H9 (cell line): ENCODE results near the gene TMC6. TPM values are rescaled to one million over a fixed set of nuclear protein-coding genes. Genes with fewer than 3 reads are reported as not detected.

ENCODE experiments used
- DNase-seq: peaks from one replicate; pipeline ENCODE4 v3.0.0-alpha.2; 2017
- H2AFZ ChIP-seq: one replicate; pipeline ENCODE4 v1.6.1; 2013; ENCODE audit warnings: mild to moderate bottlenecking, low read length, control low read depth, moderate library complexity
- H2AK5ac ChIP-seq: 2 replicates; pipeline ENCODE4 v1.6.1; 2013; ENCODE audit warnings: low read length, control low read depth, mixed read lengths; ENCODE audit not compliant: insufficient read length
- H2BK120ac ChIP-seq: one replicate; pipeline ENCODE4 v1.6.1; 2013; ENCODE audit warnings: low read depth, mild to moderate bottlenecking, low read length, control low read depth, inconsistent platforms; ENCODE audit not compliant: poor library complexity, severe bottlenecking
- H2BK12ac ChIP-seq: 2 replicates; pipeline ENCODE4 v1.6.1; 2013; ENCODE audit warnings: low read length, control low read depth, mixed read lengths, low read depth; ENCODE audit not compliant: insufficient read length
- H2BK15ac ChIP-seq: 2 replicates; pipeline ENCODE4 v1.6.1; 2013; ENCODE audit warnings: low read depth, low read length, control low read depth
- H2BK20ac ChIP-seq: one replicate; pipeline ENCODE4 v1.6.1; 2013; ENCODE audit warnings: low read depth, mild to moderate bottlenecking, low read length, control low read depth, inconsistent platforms; ENCODE audit not compliant: poor library complexity, severe bottlenecking
- H2BK5ac ChIP-seq: 2 replicates; pipeline ENCODE4 v1.6.1; 2013; ENCODE audit warnings: low read length, control low read depth, mixed read lengths; ENCODE audit not compliant: insufficient read length
- H3K14ac ChIP-seq: 2 replicates; pipeline ENCODE4 v1.6.1; 2013; ENCODE audit warnings: low read length, control low read depth; ENCODE audit not compliant: insufficient read depth
- H3K18ac ChIP-seq: 2 replicates; pipeline ENCODE4 v1.6.1; 2013; ENCODE audit warnings: low read depth, mild to moderate bottlenecking, mixed read lengths, low read length, control low read depth; ENCODE audit not compliant: insufficient read length
- H3K23ac ChIP-seq: 2 replicates; pipeline ENCODE4 v1.6.1; 2013; ENCODE audit warnings: low read length, control low read depth, mixed read lengths, low read depth; ENCODE audit not compliant: insufficient read length
- H3K23me2 ChIP-seq: 2 replicates; pipeline ENCODE4 v1.6.1; 2013; ENCODE audit warnings: low read depth, mild to moderate bottlenecking, mixed read lengths, low read length, control low read depth; ENCODE audit not compliant: insufficient read length, poor library complexity, severe bottlenecking
- H3K27ac ChIP-seq: 2 replicates; pipeline ENCODE4 v1.5.1; 2013; ENCODE audit warnings: low read length, control low read depth, mixed read lengths, low read depth; ENCODE audit not compliant: insufficient read length
- H3K27me3 ChIP-seq: 2 replicates; pipeline ENCODE4 v1.6.1; 2013; ENCODE audit warnings: low read length, control low read depth, inconsistent platforms; ENCODE audit not compliant: insufficient read depth
- H3K4ac ChIP-seq: 2 replicates; pipeline ENCODE4 v1.6.1; 2013; ENCODE audit warnings: low read depth, mild to moderate bottlenecking, control low read depth, inconsistent platforms, low read length, moderate library complexity
- H3K4me1 ChIP-seq: 2 replicates; pipeline ENCODE4 v1.6.1; 2013; ENCODE audit warnings: low read length, control low read depth, inconsistent platforms; ENCODE audit not compliant: insufficient read depth
- H3K4me2 ChIP-seq: 2 replicates; pipeline ENCODE4 v1.6.1; 2013; ENCODE audit warnings: low read length, control low read depth, mixed read lengths; ENCODE audit not compliant: insufficient read length, insufficient read depth
- H3K56ac ChIP-seq: 2 replicates; pipeline ENCODE4 v1.6.1; 2013; ENCODE audit warnings: low read depth, mild to moderate bottlenecking, mixed read lengths, low read length, control low read depth; ENCODE audit not compliant: insufficient read length
- H3K79me1 ChIP-seq: 2 replicates; pipeline ENCODE4 v1.6.1; 2013; ENCODE audit warnings: low read depth, mild to moderate bottlenecking, moderate library complexity, low read length, control low read depth, inconsistent platforms; ENCODE audit not compliant: insufficient read depth, poor library complexity, severe bottlenecking
- H3K79me2 ChIP-seq: 2 replicates; pipeline ENCODE4 v1.6.1; 2013; ENCODE audit warnings: low read length, control low read depth, inconsistent platforms; ENCODE audit not compliant: insufficient read depth
- H3K9ac ChIP-seq: 2 replicates; pipeline ENCODE4 v1.6.1; 2013; ENCODE audit warnings: low read length, control low read depth, mixed read lengths; ENCODE audit not compliant: insufficient read length; ENCODE audit errors: extremely low read depth
- H3K9me3 ChIP-seq: one replicate; pipeline ENCODE4 v1.6.1; 2013; ENCODE audit warnings: low read depth, low read length, inconsistent platforms; ENCODE audit not compliant: control insufficient read depth
- H3T11ph ChIP-seq: one replicate; pipeline ENCODE4 v1.6.1; 2013; ENCODE audit warnings: mild to moderate bottlenecking, low read length, control low read depth, inconsistent platforms
- H4K20me1 ChIP-seq: one replicate; pipeline ENCODE4 v1.6.1; 2013; ENCODE audit not compliant: control insufficient read depth, insufficient read length, insufficient read depth
- H4K5ac ChIP-seq: 2 replicates; pipeline ENCODE4 v1.6.1; 2013; ENCODE audit warnings: low read depth, mild to moderate bottlenecking, mixed read lengths, low read length, control low read depth; ENCODE audit not compliant: insufficient read length
- H4K8ac ChIP-seq: replicated peaks from 2 replicates; pipeline ENCODE4 v1.6.1; 2013; ENCODE audit warnings: low read length, control low read depth, mixed read lengths, low read depth; ENCODE audit not compliant: insufficient read length
- H4K91ac ChIP-seq: 2 replicates; pipeline ENCODE4 v1.6.1; 2013; ENCODE audit warnings: low read depth, mild to moderate bottlenecking, moderate library complexity, mixed read lengths, low read length, control low read depth; ENCODE audit not compliant: insufficient read length
- H3K27ac Mint-ChIP-seq, 3 experiments: 2 replicates in 2 of 3; 3 replicates in 1 of 3; pipeline ENCODE4 v1.8.0; 2020 to 2021; ENCODE audit warnings: mixed read lengths in 3 of 3, mild to moderate bottlenecking in 1 of 3, moderate library complexity in 1 of 3
- H3K27me3 Mint-ChIP-seq: 2 replicates; pipeline ENCODE4 v1.8.0; 2021; ENCODE audit warnings: low read depth, mild to moderate bottlenecking, moderate library complexity, mixed read lengths
- H3K36me3 Mint-ChIP-seq, 3 experiments: 2 replicates in 2 of 3; 3 replicates in 1 of 3; pipeline ENCODE4 v1.8.0; 2020 to 2021; ENCODE audit warnings: low read depth in 3 of 3, mixed read lengths in 3 of 3; ENCODE audit not compliant: insufficient read depth in 1 of 3
- H3K4me1 Mint-ChIP-seq, 2 experiments: 2 replicates each; pipeline ENCODE4 v1.8.0; 2020; ENCODE audit warnings: mixed read lengths in 2 of 2
- H3K4me3 Mint-ChIP-seq, 2 experiments: 2 replicates in 1 of 2; 3 replicates in 1 of 2; pipeline ENCODE4 v1.8.0; 2020 to 2021; ENCODE audit warnings: mild to moderate bottlenecking in 2 of 2, mixed read lengths in 2 of 2, moderate library complexity in 1 of 2
- H3K9me3 Mint-ChIP-seq, 2 experiments: 2 replicates in 1 of 2; 3 replicates in 1 of 2; pipeline ENCODE4 v1.8.0; 2020; ENCODE audit warnings: mild to moderate bottlenecking in 2 of 2, mixed read lengths in 2 of 2, moderate library complexity in 1 of 2
- WGBS: extraction: QIAGEN DNeasy Blood & Tissue Kit; methylation state at CpG from one replicate; pipeline ENCODE4 v1.1.7; 2013; ENCODE audit warnings: missing lambda C conversion rate, low lambda C conversion rate, mixed read lengths; ENCODE audit not compliant: insufficient read length; ENCODE audit errors: extremely low coverage; 5-methylcytosine and 5-hydroxymethylcytosine counted together
- total RNA-seq: library from RNA; stranded (reverse); gene quantifications from 2 replicates; pipeline ENCODE4 v1.2.1, GENCODE V29; 2021
- TF ChIP-seq, protein P1 (sequence below): fragments of 200-600 bp; sonication (generic); conservative IDR thresholded peaks from 3 replicates; pipeline ENCODE4 v1.8.0; 2021; ENCODE audit warnings: antibody characterized with exemption, mild to moderate bottlenecking

The TMC6 gene
- total RNA-seq, 1 experiment from 2014 or later = 86.8 TPM

GRCh38 chr17:78124836-78125137, 3.8 kb downstream of the TMC6 start:
- H3K4me1 ChIP-seq = peaks cover 10% of the 10 kb centered on the region; the same call in 1 of the 2 replicates
- H3K4me2 ChIP-seq = no peak overlapping the region
- H2BK120ac ChIP-seq = no peak overlapping the region
- Mint-ChIP-seq H3K4me1 (peaks cover 13 to 20% of the 10 kb centered on the region in 2 experiments), H3K36me3 (peaks cover 7 to 28% (median 22%) of the 10 kb centered on the region in 3 experiments), H3K9me3 (no peaks in the 10 kb centered on the region; a peak in 2 of 5 replicates), H3K4me3 (no peak overlapping the region), H3K27me3 (no peaks in the 10 kb centered on the region), H3K27ac (no peak overlapping the region)
- no peak for DNase-seq
- H4K91ac ChIP-seq = no peak overlapping the region
- TF ChIP-seq, protein P1, sequence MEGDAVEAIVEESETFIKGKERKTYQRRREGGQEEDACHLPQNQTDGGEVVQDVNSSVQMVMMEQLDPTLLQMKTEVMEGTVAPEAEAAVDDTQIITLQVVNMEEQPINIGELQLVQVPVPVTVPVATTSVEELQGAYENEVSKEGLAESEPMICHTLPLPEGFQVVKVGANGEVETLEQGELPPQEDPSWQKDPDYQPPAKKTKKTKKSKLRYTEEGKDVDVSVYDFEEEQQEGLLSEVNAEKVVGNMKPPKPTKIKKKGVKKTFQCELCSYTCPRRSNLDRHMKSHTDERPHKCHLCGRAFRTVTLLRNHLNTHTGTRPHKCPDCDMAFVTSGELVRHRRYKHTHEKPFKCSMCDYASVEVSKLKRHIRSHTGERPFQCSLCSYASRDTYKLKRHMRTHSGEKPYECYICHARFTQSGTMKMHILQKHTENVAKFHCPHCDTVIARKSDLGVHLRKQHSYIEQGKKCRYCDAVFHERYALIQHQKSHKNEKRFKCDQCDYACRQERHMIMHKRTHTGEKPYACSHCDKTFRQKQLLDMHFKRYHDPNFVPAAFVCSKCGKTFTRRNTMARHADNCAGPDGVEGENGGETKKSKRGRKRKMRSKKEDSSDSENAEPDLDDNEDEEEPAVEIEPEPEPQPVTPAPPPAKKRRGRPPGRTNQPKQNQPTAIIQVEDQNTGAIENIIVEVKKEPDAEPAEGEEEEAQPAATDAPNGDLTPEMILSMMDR = no peak
- no peaks in the 10 kb centered on the region for H3K79me1 ChIP-seq
- H4K8ac ChIP-seq = no peak overlapping the region
- H3K23me2 ChIP-seq = peaks cover 19% of the 10 kb centered on the region
- no peak overlapping the region for H3T11ph ChIP-seq
- no peak overlapping the region for H2BK5ac ChIP-seq
- no peak overlapping the region for H2BK12ac ChIP-seq
- WGBS = no CpG with 5 or more reads among the region's 12 CpGs
- no peaks in the 10 kb centered on the region; the same call in 1 of the 2 replicates for H3K79me2 ChIP-seq
- no peaks in the 10 kb centered on the region for H4K20me1 ChIP-seq
- H2AK5ac ChIP-seq = no peak overlapping the region
- H2BK15ac ChIP-seq = no peak overlapping the region
- no peak overlapping the region for H2AFZ ChIP-seq
- no peaks in the 10 kb centered on the region for H3K9me3 ChIP-seq
- H3K27ac ChIP-seq = no peak overlapping the region
- H3K14ac ChIP-seq = no peak overlapping the region
- H3K18ac ChIP-seq = no peak overlapping the region
- no peaks in the 10 kb centered on the region for H3K27me3 ChIP-seq
- H3K9ac ChIP-seq = no peak overlapping the region
- H4K5ac ChIP-seq = no peak overlapping the region
- H3K23ac ChIP-seq = no peak overlapping the region
- no peak overlapping the region for H2BK20ac ChIP-seq
- no peak overlapping the region for H3K4ac ChIP-seq
- no peak overlapping the region for H3K56ac ChIP-seq
